ENCODE measurements around the gene ISL2.

The ISL2 gene

GRCh38 chr15:76332796-76333195, 3.8 kb upstream of the ISL2 start:
- no peak for TF ChIP-seq CTCF (IDR thresholded peaks at IDR 0.05)

GRCh38 chr15:76333309-76333708, 3.3 kb upstream of the ISL2 start:
- TF ChIP-seq CTCF (IDR thresholded peaks at IDR 0.05), result no peak

GRCh38 chr15:76333720-76334437, 2.7 kb upstream of the ISL2 start:
- TF ChIP-seq CTCF (IDR thresholded peaks at IDR 0.05), result peak; percentile 20; the same call in 1 of the 2 replicates

GRCh38 chr15:76334438-76335306, 1.9 kb upstream of the ISL2 start:
- no peak for TF ChIP-seq CTCF (IDR thresholded peaks at IDR 0.05)

GRCh38 chr15:76335307-76336253, 993 bp upstream of the ISL2 start:
- TF ChIP-seq CTCF (IDR thresholded peaks at IDR 0.05), result no peak

- TF ChIP-seq CTCF (IDR thresholded peaks at IDR 0.05), result no peak
Observed at GRCh38 chr15:76337059-76337695, 604 bp downstream of the ISL2 start.

All from LNCAP (cell line).